Inflammatory macrophage treated with lipopolysaccharide for 4 hours (primary cell): Measurements from ENCODE around the gene LAMA3.
A peak's percentile ranks its signal among the peaks of the same experiment; 100 is the strongest.

ENCODE experiments used
- DNase-seq: peaks from one replicate; pipeline ENCODE4 v3.0.0-alpha.2; 2020

Gene LAMA3

GRCh38 chr18:23857756-23858155 lies 168.5 kb downstream of the LAMA3 start:
- DNase-seq, result no peak

- peak; percentile 84 for DNase-seq
Observed at GRCh38 chr18:23859466-23860336, 170.4 kb downstream of the LAMA3 start.

- DNase-seq, result no peak
Observed at GRCh38 chr18:23861326-23861725, 172.1 kb downstream of the LAMA3 start.

DNA sequence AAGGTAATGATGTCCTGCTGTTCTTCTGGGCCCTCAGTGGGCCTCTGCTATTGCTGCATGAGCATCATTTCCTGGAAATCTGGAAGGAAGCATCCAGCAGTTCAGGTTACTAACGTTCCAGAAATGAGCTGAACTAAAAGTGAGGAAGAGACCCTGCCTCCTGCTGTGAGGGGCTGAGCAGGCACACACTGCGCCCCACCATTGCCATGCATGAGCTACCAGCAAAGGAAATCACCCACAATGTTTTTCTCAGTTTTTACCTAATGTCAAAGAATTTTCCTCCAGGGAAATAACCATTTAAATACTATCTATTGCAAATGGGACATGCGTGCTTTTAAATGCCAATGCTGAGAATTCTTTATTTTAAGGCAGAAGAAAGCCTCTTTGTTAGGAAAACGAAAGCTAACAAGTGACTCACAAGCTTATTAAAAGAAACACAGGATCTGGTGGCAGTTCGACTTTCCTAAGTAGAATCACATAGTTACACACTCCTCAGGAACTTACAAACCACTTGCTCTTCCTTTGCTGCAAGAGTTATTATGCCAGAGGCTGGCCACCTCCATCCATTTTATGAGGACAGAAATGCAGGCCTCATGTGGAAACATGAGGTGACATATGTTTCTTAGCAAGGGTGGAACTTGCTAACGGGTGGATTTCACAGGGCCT lies 172.7 kb downstream of the LAMA3 start:
- peak; percentile 95 for DNase-seq

DNA sequence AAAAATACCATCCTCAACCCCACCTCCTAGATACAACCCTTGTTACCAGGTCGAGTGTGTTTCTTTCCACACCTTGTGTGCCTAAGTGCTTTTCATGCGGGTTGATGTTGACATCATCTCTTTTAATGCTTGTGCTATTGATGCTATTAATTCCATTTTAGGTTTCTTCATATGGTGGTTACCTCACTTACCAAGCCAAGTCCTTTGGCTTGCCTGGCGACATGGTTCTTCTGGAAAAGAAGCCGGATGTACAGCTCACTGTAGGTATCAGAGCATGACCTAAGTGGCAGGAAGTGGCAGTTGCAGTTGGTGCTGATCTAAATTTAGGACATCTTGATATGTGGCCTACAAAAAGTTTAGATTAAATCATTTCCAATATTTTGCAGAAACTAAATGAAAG lies 175.4 kb downstream of the LAMA3 start:
- DNase-seq, result peak; percentile 19

- no peak for DNase-seq
Observed at GRCh38 chr18:23867006-23867405, 177.8 kb downstream of the LAMA3 start.

DNA sequence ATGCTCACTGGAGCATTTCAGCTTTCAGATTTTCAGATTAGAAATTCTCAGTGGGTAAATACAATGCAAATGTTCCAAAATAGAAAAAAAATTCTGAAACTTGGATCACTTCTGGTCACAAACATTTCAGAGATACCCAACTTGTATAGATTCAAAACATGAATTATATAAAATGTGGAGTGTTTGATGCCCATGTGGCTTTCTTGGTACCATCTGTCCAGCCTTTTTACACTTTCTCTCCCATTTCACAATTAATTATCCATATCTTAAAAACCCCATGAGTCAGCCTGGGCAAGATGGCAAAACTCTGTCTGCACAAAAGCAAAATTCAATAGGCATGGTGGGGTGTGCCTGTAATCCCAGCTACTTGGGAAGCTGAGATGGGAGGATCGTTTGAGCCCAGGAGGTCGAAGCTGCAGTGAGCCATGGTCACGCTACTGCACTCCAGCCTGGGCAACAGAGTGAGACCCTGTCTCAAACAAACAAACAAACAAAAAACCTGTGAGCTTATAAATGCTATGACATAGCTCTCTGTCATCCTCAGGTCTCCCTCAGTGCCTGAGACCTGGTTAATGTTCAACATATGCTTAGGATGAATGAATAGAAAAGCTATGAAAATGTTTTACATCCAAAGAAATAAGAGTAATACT lies 179.0 kb downstream of the LAMA3 start:
- no peak for DNase-seq

DNA sequence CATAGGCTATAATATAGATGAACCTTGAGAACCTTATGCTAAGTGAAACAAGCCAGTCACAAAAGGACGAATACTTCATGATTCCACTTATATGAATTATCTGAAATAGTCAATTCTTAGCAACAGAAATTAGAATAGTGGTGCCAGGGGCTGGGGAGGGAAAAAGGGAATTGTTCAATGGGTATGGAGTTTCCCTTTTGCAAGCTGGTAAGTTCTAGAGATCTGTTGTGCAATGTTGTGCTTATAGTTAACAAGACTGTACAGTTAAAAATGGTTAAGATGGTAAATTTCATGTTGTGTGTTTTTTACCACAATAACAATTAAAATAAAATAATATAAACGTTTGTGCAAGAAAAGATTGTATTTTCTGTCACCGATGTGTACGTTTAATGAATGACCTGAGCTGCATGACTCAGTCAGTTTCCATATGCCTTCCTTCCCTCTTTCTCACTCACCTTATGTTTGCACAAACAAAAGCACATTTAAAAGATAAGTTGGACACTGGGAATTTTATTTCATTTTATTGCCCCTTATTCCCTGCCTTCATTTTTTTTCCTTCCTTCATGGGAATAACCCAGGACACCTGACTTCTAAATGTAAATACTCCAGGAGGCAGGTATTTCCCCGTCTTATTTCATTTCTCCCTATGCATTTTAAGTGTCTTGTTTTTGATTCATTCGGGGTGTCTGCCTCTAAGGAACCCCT lies 181.6 kb downstream of the LAMA3 start:
- DNase-seq, result peak; percentile 60

DNA sequence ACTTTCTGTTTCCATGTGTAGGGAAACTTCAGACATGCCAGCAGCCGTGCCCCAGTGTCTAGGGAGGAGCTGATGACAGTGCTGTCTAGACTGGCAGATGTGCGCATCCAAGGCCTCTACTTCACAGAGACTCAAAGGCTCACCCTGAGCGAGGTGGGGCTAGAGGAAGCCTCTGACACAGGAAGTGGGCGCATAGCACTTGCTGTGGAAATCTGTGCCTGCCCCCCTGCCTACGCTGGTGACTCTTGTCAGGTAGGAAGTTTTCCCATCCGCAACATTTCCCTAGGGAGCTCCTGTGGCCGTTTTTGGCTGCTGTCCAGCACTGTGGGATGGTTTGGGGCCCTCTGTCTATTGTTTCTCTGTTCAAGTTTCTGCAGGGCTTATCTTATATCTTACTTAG lies 182.2 kb downstream of the LAMA3 start:
- peak; percentile 49 for DNase-seq

DNA sequence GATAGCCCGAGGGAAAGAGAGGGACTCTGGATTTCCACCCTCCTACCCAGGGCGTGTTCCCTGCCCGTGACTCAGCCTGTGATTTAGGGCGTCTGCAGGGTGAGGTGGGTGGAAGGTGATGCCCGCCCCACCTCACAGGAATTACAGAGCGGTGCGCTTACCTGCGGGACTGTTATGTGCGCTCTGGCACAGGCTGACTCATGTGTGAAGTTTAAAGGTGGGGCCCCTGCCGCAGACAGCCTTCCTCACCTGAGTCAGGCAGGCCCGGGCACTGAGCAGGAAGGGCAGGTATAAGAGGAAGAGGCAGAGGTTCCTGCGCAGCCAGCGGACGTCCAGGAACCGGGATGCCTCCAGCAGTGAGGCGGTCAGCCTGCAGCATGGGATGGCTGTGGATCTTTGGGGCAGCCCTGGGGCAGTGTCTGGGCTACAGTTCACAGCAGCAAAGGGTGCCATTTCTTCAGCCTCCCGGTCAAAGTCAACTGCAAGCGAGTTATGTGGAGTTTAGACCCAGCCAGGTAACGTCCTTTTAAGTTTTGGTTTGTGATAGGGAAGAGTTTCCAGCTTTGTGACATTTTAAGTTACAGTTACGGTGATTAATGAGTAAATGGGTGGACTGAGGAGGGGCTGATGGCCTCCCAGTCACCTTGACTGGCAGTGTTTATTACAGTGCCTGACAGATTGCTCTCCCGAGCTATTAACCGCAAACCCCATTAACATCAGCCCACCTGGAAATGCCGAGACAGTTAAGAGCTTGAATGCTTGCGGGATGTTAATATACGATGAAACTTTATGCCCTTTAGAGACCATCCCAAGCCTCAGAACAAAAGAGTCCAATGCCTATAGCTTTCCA lies 183.7 kb downstream of the LAMA3 start:
- no peak for DNase-seq

GRCh38 chr18:23875966-23876895 lies 187.0 kb downstream of the LAMA3 start:
- DNase-seq, result no peak

GRCh38 chr18:23876921-23877320 lies 187.7 kb downstream of the LAMA3 start:
- DNase-seq, result no peak

DNA sequence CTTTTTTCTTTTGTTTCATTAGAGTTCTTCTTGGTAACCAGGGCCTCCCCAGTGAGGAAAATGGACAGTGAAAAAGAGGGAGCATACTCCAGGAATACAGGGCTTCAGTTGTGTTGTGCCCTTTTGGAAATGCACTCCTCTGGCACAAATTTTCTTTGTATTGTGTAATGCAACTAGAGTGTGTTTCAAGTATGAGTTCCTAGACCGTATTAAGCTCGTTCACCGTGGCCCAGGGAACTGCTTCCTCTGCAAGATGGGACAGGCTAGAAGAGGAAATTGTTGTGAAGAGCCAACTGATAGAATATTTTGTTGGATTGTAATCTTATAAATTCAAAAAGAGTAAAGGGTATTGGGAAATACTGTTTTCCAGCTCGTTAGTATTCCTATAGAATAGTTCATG lies 188.1 kb downstream of the LAMA3 start:
- no peak for DNase-seq

GRCh38 chr18:23878336-23878900 lies 189.2 kb downstream of the LAMA3 start:
- DNase-seq, result no peak

GRCh38 chr18:23879126-23879525 lies 189.9 kb downstream of the LAMA3 start:
- no peak for DNase-seq

DNA sequence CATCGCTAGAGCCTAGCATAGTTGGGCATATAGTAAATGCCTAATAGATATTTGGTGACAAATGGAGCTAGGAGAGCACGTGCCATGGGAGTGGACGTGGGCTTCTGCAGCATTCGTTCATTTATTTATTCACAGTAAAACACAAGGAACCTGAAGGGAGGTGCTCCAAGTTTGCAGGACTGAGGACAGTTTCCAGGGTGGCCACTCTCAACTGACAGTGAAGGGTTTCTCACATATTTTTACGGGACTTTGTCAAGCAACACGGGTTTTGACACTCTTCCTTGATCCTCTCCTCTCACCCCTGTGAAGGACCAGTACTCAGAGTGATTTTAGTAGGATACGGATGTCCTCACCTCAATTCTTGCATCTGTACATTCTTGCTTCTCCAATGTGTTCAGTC lies 190.3 kb downstream of the LAMA3 start:
- no peak for DNase-seq

DNA sequence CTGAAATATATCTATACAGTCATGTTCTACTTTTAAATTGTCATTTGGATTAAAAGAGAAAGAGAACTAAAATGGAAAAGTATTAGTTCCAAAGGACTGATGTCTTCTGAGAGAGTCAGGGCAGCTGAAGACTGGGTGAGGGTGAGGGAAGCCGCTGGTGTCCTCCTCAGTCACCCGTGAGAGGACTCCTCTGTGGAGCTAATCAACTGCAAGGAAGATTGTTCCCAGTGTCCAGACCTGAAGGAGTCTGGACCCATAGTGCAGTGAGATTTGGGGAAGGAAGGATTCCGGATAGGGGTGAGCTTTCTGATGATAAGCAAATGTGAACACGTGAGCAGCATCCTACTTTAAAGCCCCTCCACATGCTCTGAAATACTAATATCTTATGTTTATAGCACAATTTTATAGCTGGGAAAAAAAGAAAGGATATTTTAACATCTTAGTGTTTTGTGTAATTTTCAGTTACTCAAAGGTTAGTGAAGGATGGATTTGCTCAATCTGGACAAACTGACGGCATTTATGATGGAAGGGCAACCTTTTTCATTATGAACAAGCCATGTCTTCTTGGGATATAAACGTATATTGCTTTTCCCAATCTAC lies 190.8 kb downstream of the LAMA3 start:
- DNase-seq, result no peak

GRCh38 chr18:23880931-23881617 lies 191.8 kb downstream of the LAMA3 start:
- DNase-seq, result no peak

GRCh38 chr18:23881778-23882177 lies 192.5 kb downstream of the LAMA3 start:
- DNase-seq, result no peak
